ENCODE data around the gene CCDC24.

DNA sequence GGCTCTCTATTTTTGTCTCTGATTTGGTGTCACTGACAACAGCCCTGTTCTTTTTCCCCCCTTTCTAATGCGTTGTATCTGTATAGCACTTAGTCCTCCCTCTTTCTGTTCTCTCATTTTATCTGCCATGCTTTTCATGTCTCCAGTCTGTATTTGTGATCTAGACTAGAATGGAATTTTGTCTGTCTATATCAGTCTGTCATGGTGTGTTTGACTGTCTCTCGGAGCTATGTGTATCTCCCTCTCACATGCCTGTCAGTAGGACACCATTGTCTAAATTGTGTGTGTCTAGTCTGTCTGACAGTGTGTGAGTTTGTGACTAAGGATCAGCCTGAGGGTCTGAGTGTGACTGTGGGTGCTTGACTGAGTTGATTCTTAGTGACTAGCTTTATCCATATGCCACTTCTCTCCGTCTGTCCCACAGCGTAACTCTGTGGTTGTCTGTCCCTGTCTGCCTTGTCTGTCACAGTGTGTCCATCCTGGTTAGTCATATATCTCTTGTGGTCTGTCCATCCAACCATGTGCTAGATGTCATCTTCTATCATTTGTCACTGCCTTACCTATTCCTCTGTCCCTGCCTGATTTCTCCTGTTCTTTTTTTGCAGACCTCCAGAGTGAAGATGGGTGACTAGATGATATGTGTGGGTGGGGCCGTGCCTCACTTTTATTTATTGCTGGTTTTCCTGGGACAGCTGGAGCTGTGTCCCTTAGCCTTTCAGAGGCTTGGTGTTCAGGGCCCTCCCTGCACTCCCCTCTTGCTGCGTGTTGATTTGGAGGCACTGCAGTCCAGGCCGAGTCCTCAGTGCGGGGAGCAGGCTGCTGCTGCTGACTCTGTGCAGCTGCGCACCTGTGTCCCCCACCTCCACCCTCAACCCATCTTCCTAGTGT is 13.8 kb upstream of the CCDC24 start:
- no peak for TF ChIP-seq POLR2AphosphoS5 (IDR thresholded peaks at IDR 0.05)
- TF ChIP-seq CTCF (IDR thresholded peaks at IDR 0.05) = no peak
